ENCODE data around the gene SNCA. TPM values are rescaled to one million over a fixed set of nuclear protein-coding genes. Genes with fewer than 3 reads are reported as not detected.

Gene SNCA
- total and polyA plus RNA-seq, 12 donors, result 1.5 to 28.6 (median 4.7) TPM; not detected in 1

GRCh38 chr4:89739311-89739988 is 97.5 kb downstream of the SNCA start:
- H3K4me3 ChIP-seq, result no peak overlapping the region
- intact Hi-C loops (cut with DNase I), result no loop called here
- H3K27me3 ChIP-seq, result no peaks in the 10 kb centered on the region
- no peak for TF ChIP-seq POLR2A (IDR thresholded peaks at IDR 0.05)
- no peak for TF ChIP-seq CTCF (IDR thresholded peaks at IDR 0.05)
- H3K36me3 ChIP-seq (replicated peaks in 1 of 2), result peaks cover 0 to 4% of the 10 kb centered on the region in 2 donors
- H3K27ac ChIP-seq, result no peak overlapping the region
- H3K9me3 ChIP-seq (replicated peaks in 1 of 3), result no peaks in the 10 kb centered on the region
- no peaks in the 10 kb centered on the region for H3K4me1 ChIP-seq (replicated peaks in 1 of 2)
- 77 to 89% (median 83%) methylated on average over 4 of the region's 4 CpGs for WGBS, 4 donors
- no peak for DNase-seq

- 87 to 93% (median 90%) methylated on average over 2 of the region's 2 CpGs for WGBS, 4 donors
- Histone ChIP-seq H3K27me3 (no peaks in the 10 kb centered on the region), H3K9me3 (replicated peaks in 1 of 3) (no peaks in the 10 kb centered on the region), H3K27ac (no peak overlapping the region), H3K4me1 (replicated peaks in 1 of 2) (no peaks in the 10 kb centered on the region), H3K4me3 (no peak overlapping the region), H3K36me3 (replicated peaks in 1 of 2) (peaks cover 0 to 4% of the 10 kb centered on the region in 2 donors)
- DNase-seq, result no peak
- intact Hi-C loops (cut with DNase I), result no loop called here
- TF ChIP-seq POLR2A (IDR thresholded peaks at IDR 0.05) (no peak), CTCF (IDR thresholded peaks at IDR 0.05) (no peak)
These were observed 99.1 kb downstream of the SNCA start for GRCh38 chr4:89737888-89738287.

GRCh38 chr4:89733946-89734345 is 103.0 kb downstream of the SNCA start:
- no peaks in the 10 kb centered on the region for H3K4me1 ChIP-seq (replicated peaks in 1 of 2)
- H3K9me3 ChIP-seq (replicated peaks in 1 of 3), result no peaks in the 10 kb centered on the region
- H3K36me3 ChIP-seq (replicated peaks in 1 of 2), result no peaks in the 10 kb centered on the region
- intact Hi-C loops (cut with DNase I), result no loop called here
- DNase-seq, result no peak
- H3K27me3 ChIP-seq, result no peaks in the 10 kb centered on the region
- TF ChIP-seq CTCF (IDR thresholded peaks at IDR 0.05), result no peak
- TF ChIP-seq POLR2A (IDR thresholded peaks at IDR 0.05), result no peak
- H3K27ac ChIP-seq, result no peak overlapping the region
- no peak overlapping the region for H3K4me3 ChIP-seq
- WGBS, 4 donors, result 77 to 88% (median 81%) methylated on average over 3 of the region's 3 CpGs

- no peak for DNase-seq
- intact Hi-C loops (cut with DNase I), result no loop called here
These were observed 109.7 kb downstream of the SNCA start for GRCh38 chr4:89727238-89727637.

More at GRCh38 chr4:89727238-89727637, 109.7 kb downstream of the SNCA start:
- no peaks in the 10 kb centered on the region for H3K36me3 ChIP-seq (replicated peaks in 1 of 2)
- no peaks in the 10 kb centered on the region for H3K27me3 ChIP-seq
- no peaks in the 10 kb centered on the region for H3K9me3 ChIP-seq (replicated peaks in 1 of 3)
- TF ChIP-seq CTCF (IDR thresholded peaks at IDR 0.05) (no peak), POLR2A (IDR thresholded peaks at IDR 0.05) (no peak)
- no peak overlapping the region for H3K27ac ChIP-seq
- H3K4me1 ChIP-seq (replicated peaks in 1 of 2), result no peaks in the 10 kb centered on the region
- no peak overlapping the region for H3K4me3 ChIP-seq
